Mesothelial cell of epicardium (in vitro differentiated cells): ENCODE measurements around the gene SLC20A1. TPM values are rescaled to one million over a fixed set of nuclear protein-coding genes. Genes with fewer than 3 reads are reported as not detected.

ENCODE experiments used
- DNase-seq, 2 experiments: peaks; one replicate each; pipeline ENCODE4 v3.0.0; 2021; ENCODE audit warnings: low spot score in 2 of 2; ENCODE audit not compliant: unreplicated experiment in 2 of 2
- H3K27ac Mint-ChIP-seq: 2 replicates; pipeline ENCODE4 v1.8.0; 2021; ENCODE audit warnings: mixed read lengths
- H3K27me3 Mint-ChIP-seq: 2 replicates; pipeline ENCODE4 v1.8.0; 2021; ENCODE audit warnings: low read depth, mixed read lengths
- H3K36me3 Mint-ChIP-seq: 2 replicates; pipeline ENCODE4 v1.8.0; 2021; ENCODE audit warnings: mixed read lengths
- H3K4me1 Mint-ChIP-seq: 2 replicates; pipeline ENCODE4 v1.8.0; 2021; ENCODE audit warnings: mixed read lengths
- H3K4me3 Mint-ChIP-seq: 2 replicates; pipeline ENCODE4 v1.8.0; 2021; ENCODE audit warnings: mild to moderate bottlenecking, moderate library complexity, mixed read lengths
- H3K9me3 Mint-ChIP-seq: 2 replicates; pipeline ENCODE4 v1.8.0; 2021; ENCODE audit warnings: mixed read lengths
- CTCF ChIP-seq: fragments of 200-600 bp; sonication (generic); IDR thresholded peaks from one replicate; pipeline ENCODE4 v1.5.0; 2021; ENCODE audit warnings: antibody characterized with exemption; ENCODE audit not compliant: unreplicated experiment
- total RNA-seq: library from RNA; stranded (reverse); gene quantifications from 3 replicates; pipeline ENCODE4 v1.2.1, GENCODE V29; 2021

The SLC20A1 gene
- total RNA-seq, result 41.6 to 46.9 TPM (median 46.3 TPM) in 3 replicates

- peaks cover 14% of the 10 kb centered on the region for H3K27me3 Mint-ChIP-seq
- H3K4me3 Mint-ChIP-seq, result peak within 1 kb of the TSS; percentile 82
- peak within 1 kb of the TSS; percentile 84 for H3K27ac Mint-ChIP-seq
- peak; percentile 84 to 92 for DNase-seq
- no peaks in the 10 kb centered on the region for H3K9me3 Mint-ChIP-seq
- TF ChIP-seq CTCF, result peak; percentile 55
- H3K36me3 Mint-ChIP-seq, result peaks cover 7% of the 10 kb centered on the region
- peaks cover 35% of the 10 kb centered on the region for H3K4me1 Mint-ChIP-seq
Observed at GRCh38 chr2:112645310-112646101, at the start of gene SLC20A1. Gene SLC20A1 (plus strand): TSS chr2:112645939. CDS start chr2:112646829, 890 bp downstream.

GRCh38 chr2:112597537-112598322, 48.0 kb upstream of the SLC20A1 start:
- Mint-ChIP-seq H3K4me1 (peaks cover 11% of the 10 kb centered on the region), H3K27me3 (no peaks in the 10 kb centered on the region), H3K36me3 (peaks cover 9% of the 10 kb centered on the region), H3K9me3 (no peaks in the 10 kb centered on the region), H3K4me3 (no peak overlapping the region), H3K27ac (no peak overlapping the region)
- TF ChIP-seq CTCF, result no peak
- no peak for DNase-seq

- Mint-ChIP-seq H3K27ac (peak overlapping the region; percentile 66), H3K27me3 (no peaks in the 10 kb centered on the region), H3K4me3 (peak overlapping the region; percentile 19), H3K9me3 (no peaks in the 10 kb centered on the region), H3K4me1 (peaks cover 11% of the 10 kb centered on the region), H3K36me3 (no peaks in the 10 kb centered on the region)
- no peak for TF ChIP-seq CTCF
- DNase-seq, result no peak
Observed at GRCh38 chr2:112600634-112601033, 45.1 kb upstream of the SLC20A1 start.

GRCh38 chr2:112601754-112602153, 44.0 kb upstream of the SLC20A1 start:
- TF ChIP-seq CTCF, result no peak
- Mint-ChIP-seq H3K27me3 (no peaks in the 10 kb centered on the region), H3K27ac (no peak overlapping the region), H3K4me3 (no peak overlapping the region), H3K4me1 (peaks cover 11% of the 10 kb centered on the region), H3K36me3 (no peaks in the 10 kb centered on the region), H3K9me3 (no peaks in the 10 kb centered on the region)
- no peak for DNase-seq

- TF ChIP-seq CTCF, result no peak
- DNase-seq, result no peak
- H3K4me1 Mint-ChIP-seq, result peaks cover 11% of the 10 kb centered on the region
- H3K4me3 Mint-ChIP-seq, result no peak overlapping the region
- no peak overlapping the region for H3K27ac Mint-ChIP-seq
- no peaks in the 10 kb centered on the region for H3K9me3 Mint-ChIP-seq
- no peaks in the 10 kb centered on the region for H3K36me3 Mint-ChIP-seq
- no peaks in the 10 kb centered on the region for H3K27me3 Mint-ChIP-seq
Observed at GRCh38 chr2:112602917-112603316, 42.8 kb upstream of the SLC20A1 start.
